HCT116 (cell line): Measurements from ENCODE around the gene UBN1. TPM values are rescaled to one million over a fixed set of nuclear protein-coding genes. Genes with fewer than 3 reads are reported as not detected.

Experiments
- ATAC-seq: fragments of 200-7000 bp; cut with Tn5 transposase; 2 replicates; pipeline ENCODE4 v1.9.1; 2020; ENCODE audit warnings: mild to moderate bottlenecking, moderate library complexity
- BruUV-seq: library from RNA; stranded (reverse); fragments of 400-500 nt; replicated peaks from 2 replicates; lab custom pipeline; 2021; lab: Mats Ljungman, UMichigan
- CTCF ChIA-PET: fragments of 300-600 bp; sonication (Branson Sonifier 250); formaldehyde crosslinking; loops from one replicate; lab custom pipeline; 2021; ENCODE audit warnings: antibody characterized with exemption; lab: Charles Lee
- POLR2A ChIA-PET: fragments of 300-600, 350-600 bp; sonication (Branson Sonifier 250); formaldehyde crosslinking; loops from one replicate; lab custom pipeline; 2021; ENCODE audit warnings: antibody characterized with exemption; lab: Charles Lee
- RAD21 ChIA-PET, 2 experiments: fragments of 300-600 bp; sonication (Branson Sonifier 250); formaldehyde crosslinking; loops; one replicate each; lab custom pipeline; 2023; ENCODE audit warnings: low total read pairs in 2 of 2; ENCODE audit not compliant: uncharacterized antibody in 2 of 2, unreplicated experiment in 2 of 2, low non-redundant PET in 1 of 2; lab: Charles Lee
- DNase-seq: peaks from one replicate; pipeline ENCODE4 v3.0.0-alpha.2; 2010; ENCODE audit warnings: low read depth, low spot score
- H2AFZ ChIP-seq: fragments of 200-600 bp; shearing (Covaris generic), sonication (generic); 2 replicates; pipeline ENCODE4 v1.6.1; 2017; ENCODE audit warnings: low read depth, mixed run types, mixed read lengths, antibody characterized with exemption, low read length; ENCODE audit not compliant: poor library complexity, severe bottlenecking
- H3K27ac ChIP-seq: 2 replicates; pipeline ENCODE4 v1.5.1; 2012; ENCODE audit warnings: low read depth, low read length
- H3K27me3 ChIP-seq: fragments of 200-600 bp; sonication (generic); 2 replicates; pipeline ENCODE4 v1.6.1; 2016; ENCODE audit warnings: mixed run types, low read length, mixed read lengths; ENCODE audit not compliant: insufficient read depth
- H3K36me3 ChIP-seq, 2 experiments: fragments of 200-500 bp in 1 of 2; fragments of 200-600 bp in 1 of 2; sonication (Bioruptor generic) in 1 of 2; sonication (generic) in 1 of 2; 2 replicates each; pipeline versions ENCODE4 v1.5.1 to v1.6.1; 2014 to 2016; ENCODE audit warnings: low read length in 2 of 2, inconsistent platforms in 1 of 2, mixed read lengths in 1 of 2, mixed run types in 1 of 2; ENCODE audit not compliant: insufficient read depth in 2 of 2, control insufficient read depth in 1 of 2
- H3K4me1 ChIP-seq, 2 experiments: fragments of 200-600 bp in 1 of 2; sonication (generic) in 1 of 2; 2 replicates each; pipeline versions ENCODE4 v1.5.1 to v1.6.1; 2012 to 2017; ENCODE audit warnings: low read length in 2 of 2, inconsistent platforms in 1 of 2, mild to moderate bottlenecking in 1 of 2, mixed read lengths in 1 of 2, mixed run types in 1 of 2, moderate library complexity in 1 of 2; ENCODE audit not compliant: insufficient read depth in 2 of 2, control insufficient read depth in 1 of 2
- H3K4me2 ChIP-seq: fragments of 200-600 bp; sonication (generic); 2 replicates; pipeline ENCODE4 v1.6.1; 2017; ENCODE audit warnings: mixed run types, low read length, mixed read lengths
- H3K4me3 ChIP-seq, 2 experiments: fragments of 200-600 bp in 1 of 2; sonication (generic) in 1 of 2; replicated peaks in 1 of 2; 2 replicates each; pipeline ENCODE4 v1.5.1; 2011 to 2016; ENCODE audit warnings: low read length in 2 of 2, control low read depth in 1 of 2, low read depth in 1 of 2, mild to moderate bottlenecking in 1 of 2, mixed read lengths in 1 of 2, mixed run types in 1 of 2
- H3K79me2 ChIP-seq: fragments of 200-600 bp; sonication (generic); 2 replicates; pipeline ENCODE4 v1.6.1; 2017; ENCODE audit warnings: mild to moderate bottlenecking, mixed run types, low read length, moderate library complexity, mixed read lengths; ENCODE audit not compliant: insufficient read depth
- H3K9ac ChIP-seq: fragments of 200-600 bp; sonication (generic); 2 replicates; pipeline ENCODE4 v1.6.1; 2016; ENCODE audit warnings: low read length, mixed read lengths
- H3K9me2 ChIP-seq: fragments of 200-600 bp; sonication (generic), shearing (Covaris generic); 2 replicates; pipeline ENCODE4 v1.6.1; 2017; ENCODE audit warnings: mixed run types, mild to moderate bottlenecking, moderate library complexity; ENCODE audit not compliant: insufficient read depth
- H3K9me3 ChIP-seq, 2 experiments: fragments of 200-500 bp in 1 of 2; fragments of 200-600 bp in 1 of 2; sonication (Bioruptor generic) in 1 of 2; sonication (generic) in 1 of 2; 2 replicates each; pipeline ENCODE4 v1.6.1; 2014 to 2017; ENCODE audit warnings: low read length in 2 of 2, mixed read lengths in 2 of 2, inconsistent platforms in 1 of 2, low read depth in 1 of 2, mild to moderate bottlenecking in 1 of 2, mixed run types in 1 of 2, moderate library complexity in 1 of 2; ENCODE audit not compliant: control insufficient read depth in 1 of 2, insufficient read depth in 1 of 2
- H4K20me1 ChIP-seq: fragments of 200-600 bp; sonication (generic), shearing (Covaris generic); 2 replicates; pipeline ENCODE4 v1.6.1; 2017; ENCODE audit warnings: mixed run types, mild to moderate bottlenecking, moderate library complexity; ENCODE audit not compliant: insufficient read depth
- CEBPB ChIP-seq: IDR thresholded peaks from 2 replicates; pipeline ENCODE4 v1.6.1; 2012; ENCODE audit warnings: low read depth
- EGR1 ChIP-seq: IDR thresholded peaks from 2 replicates; pipeline ENCODE4 v1.6.1; 2012; ENCODE audit warnings: low read depth
- ELF1 ChIP-seq: IDR thresholded peaks from 2 replicates; pipeline ENCODE4 v1.6.1; 2012; ENCODE audit warnings: low read depth, borderline replicate concordance
- EZH2phosphoT487 ChIP-seq: fragments of 200-600 bp; IDR thresholded peaks from 2 replicates; pipeline ENCODE4 v1.6.1; 2018; ENCODE audit warnings: antibody characterized with exemption, borderline replicate concordance
- FOSL1 ChIP-seq: IDR thresholded peaks from 2 replicates; pipeline ENCODE4 v1.6.1; 2012; ENCODE audit warnings: low read depth
- JUND ChIP-seq: IDR thresholded peaks from 2 replicates; pipeline ENCODE4 v1.6.1; 2012
- POLR2A ChIP-seq: IDR thresholded peaks from 2 replicates; pipeline ENCODE4 v1.7.0; 2011; ENCODE audit warnings: borderline replicate concordance; ENCODE audit not compliant: insufficient read depth, insufficient read length; ENCODE audit errors: extremely low read depth
- SIN3A ChIP-seq: IDR thresholded peaks from 2 replicates; pipeline ENCODE4 v1.6.1; 2012; ENCODE audit warnings: low read depth
- TCF7L2 ChIP-seq: IDR thresholded peaks from 2 replicates; pipeline ENCODE4 v1.7.0; 2011; ENCODE audit warnings: borderline replicate concordance, inconsistent platforms; ENCODE audit not compliant: insufficient read depth, insufficient read length; ENCODE audit errors: extremely low read depth
- YY1 ChIP-seq: IDR thresholded peaks from 2 replicates; pipeline ENCODE4 v1.6.1; 2011; ENCODE audit warnings: low read length, low read depth, moderate library complexity, mild to moderate bottlenecking; ENCODE audit not compliant: insufficient replicate concordance; ENCODE audit errors: extremely low read depth
- ZNF274 ChIP-seq: fragments of 200-500 bp; sonication (Bioruptor generic); IDR thresholded peaks from 2 replicates; pipeline ENCODE4 v1.6.1; 2014; ENCODE audit warnings: mild to moderate bottlenecking, low read depth, low read length, inconsistent platforms
- intact Hi-C: fragments of 100-400 bp; cut with micrococcal nuclease; formaldehyde crosslinking; loops from 2 replicates; pipeline ENCODE4 v1.10.0; 2022
- total RNA-seq: library from RNA; stranded (reverse); gene quantifications from one replicate; pipeline ENCODE4 v1.2.1, GENCODE V29; 2021; ENCODE audit not compliant: unreplicated experiment
- TF ChIP-seq, protein P1 (sequence below): IDR thresholded peaks from 2 replicates; pipeline ENCODE4 v1.6.1; 2011; ENCODE audit warnings: mild to moderate bottlenecking, low read length, moderate library complexity; ENCODE audit not compliant: insufficient replicate concordance; ENCODE audit errors: extremely low read depth
- TF ChIP-seq, protein P2 (sequence below): IDR thresholded peaks from 2 replicates; pipeline ENCODE4 v1.6.1; 2012

The UBN1 gene
- total RNA-seq, 1 experiment from 2014 or later: 31.9 TPM

DNA sequence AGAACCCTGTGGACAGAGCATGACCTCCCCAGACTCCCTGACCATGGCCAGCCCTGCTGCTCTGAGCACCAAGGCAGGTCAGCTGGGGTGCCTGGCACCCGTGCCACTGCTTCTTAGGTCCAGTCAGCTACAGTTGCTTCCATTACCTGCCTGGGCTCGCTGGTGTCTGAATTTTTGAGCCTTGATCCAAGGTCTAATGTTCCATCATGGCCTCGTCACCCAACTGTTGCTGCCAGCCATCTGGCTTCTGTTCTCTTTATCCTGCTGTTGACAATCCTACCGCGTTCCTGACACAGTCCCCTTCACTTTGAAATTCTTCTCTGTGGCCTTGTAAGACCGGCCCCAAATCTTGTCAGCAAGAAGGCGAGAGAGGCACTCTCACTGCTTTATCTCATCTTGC, 16.9 kb upstream of the UBN1 start:
- ChIA-PET POLR2A (no interaction called here), CTCF (interaction anchor here (0.7 kb wide), 1 partner anchor 23 kb away, joined by 3 read pairs; no protein-coding TSS in a partner anchor), RAD21 (no interaction called here)
- H3K9me2 ChIP-seq: no peaks in the 10 kb centered on the region
- no peak overlapping the region for H2AFZ ChIP-seq
- peaks cover 58 to 62% of the 10 kb centered on the region in 2 experiments for H3K36me3 ChIP-seq
- TF ChIP-seq ZNF274: no peak
- no peak for TF ChIP-seq CEBPB
- H3K27ac ChIP-seq: no peak overlapping the region
- no peak for DNase-seq
- no peaks in the 10 kb centered on the region for H3K9me3 ChIP-seq
- no peak overlapping the region for H3K9ac ChIP-seq
- H4K20me1 ChIP-seq: no peaks in the 10 kb centered on the region
- intact Hi-C loops: no loop called here
- ATAC-seq: no peak
- H3K27me3 ChIP-seq: no peaks in the 10 kb centered on the region
- no peaks in the 10 kb centered on the region for H3K4me1 ChIP-seq
- no peak overlapping the region for H3K4me3 ChIP-seq
- peaks cover 17% of the 10 kb centered on the region for H3K79me2 ChIP-seq
- H3K4me2 ChIP-seq: no peak overlapping the region
- no TSS peak for BruUV-seq

DNA sequence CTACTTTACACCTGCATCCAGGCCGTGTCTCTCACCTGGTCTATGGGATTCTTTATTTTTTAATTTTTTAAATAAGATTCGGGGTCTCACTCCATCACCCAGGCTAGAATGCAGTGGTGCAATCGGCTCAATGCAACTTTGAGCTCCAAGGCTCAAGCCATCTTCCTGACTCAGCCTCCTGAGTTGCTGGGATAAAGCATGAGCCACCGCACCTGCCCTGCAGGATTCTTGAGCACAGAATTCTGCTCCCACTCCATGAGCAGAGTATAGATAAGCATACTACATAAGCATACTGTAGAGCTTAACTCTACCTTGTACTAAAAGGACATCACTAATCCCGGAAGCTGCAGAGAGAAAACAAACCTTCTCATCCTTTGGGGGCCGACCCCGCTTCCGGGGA, 15.7 kb upstream of the UBN1 start:
- H3K9ac ChIP-seq: no peak overlapping the region
- no peak for ATAC-seq
- no peaks in the 10 kb centered on the region for H3K9me2 ChIP-seq
- H3K79me2 ChIP-seq: peaks cover 19% of the 10 kb centered on the region
- no peaks in the 10 kb centered on the region for H4K20me1 ChIP-seq
- H3K27ac ChIP-seq: no peak overlapping the region
- H2AFZ ChIP-seq: no peak overlapping the region
- H3K4me2 ChIP-seq: no peak overlapping the region
- no peaks in the 10 kb centered on the region for H3K9me3 ChIP-seq
- no peaks in the 10 kb centered on the region for H3K4me1 ChIP-seq
- BruUV-seq: no TSS peak
- RAD21 ChIA-PET: no interaction called here
- no peak for TF ChIP-seq SIN3A
- TF ChIP-seq YY1: no peak
- TF ChIP-seq ZNF274: no peak
- no peak for TF ChIP-seq TCF7L2
- TF ChIP-seq, protein P1, sequence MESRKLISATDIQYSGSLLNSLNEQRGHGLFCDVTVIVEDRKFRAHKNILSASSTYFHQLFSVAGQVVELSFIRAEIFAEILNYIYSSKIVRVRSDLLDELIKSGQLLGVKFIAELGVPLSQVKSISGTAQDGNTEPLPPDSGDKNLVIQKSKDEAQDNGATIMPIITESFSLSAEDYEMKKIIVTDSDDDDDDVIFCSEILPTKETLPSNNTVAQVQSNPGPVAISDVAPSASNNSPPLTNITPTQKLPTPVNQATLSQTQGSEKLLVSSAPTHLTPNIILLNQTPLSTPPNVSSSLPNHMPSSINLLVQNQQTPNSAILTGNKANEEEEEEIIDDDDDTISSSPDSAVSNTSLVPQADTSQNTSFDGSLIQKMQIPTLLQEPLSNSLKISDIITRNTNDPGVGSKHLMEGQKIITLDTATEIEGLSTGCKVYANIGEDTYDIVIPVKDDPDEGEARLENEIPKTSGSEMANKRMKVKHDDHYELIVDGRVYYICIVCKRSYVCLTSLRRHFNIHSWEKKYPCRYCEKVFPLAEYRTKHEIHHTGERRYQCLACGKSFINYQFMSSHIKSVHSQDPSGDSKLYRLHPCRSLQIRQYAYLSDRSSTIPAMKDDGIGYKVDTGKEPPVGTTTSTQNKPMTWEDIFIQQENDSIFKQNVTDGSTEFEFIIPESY: no peak
- TF ChIP-seq JUND: no peak
- TF ChIP-seq FOSL1: no peak
- TF ChIP-seq EGR1: no peak
- no peak for TF ChIP-seq EZH2phosphoT487
- TF ChIP-seq POLR2A: no peak
- TF ChIP-seq, protein P2, sequence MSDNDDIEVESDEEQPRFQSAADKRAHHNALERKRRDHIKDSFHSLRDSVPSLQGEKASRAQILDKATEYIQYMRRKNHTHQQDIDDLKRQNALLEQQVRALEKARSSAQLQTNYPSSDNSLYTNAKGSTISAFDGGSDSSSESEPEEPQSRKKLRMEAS: no peak
- TF ChIP-seq ELF1: no peak
- TF ChIP-seq, all 23 proteins: peak for 0
- no peak for DNase-seq
- no peaks in the 10 kb centered on the region for H3K27me3 ChIP-seq
- ChIA-PET CTCF (no interaction called here), POLR2A (no interaction called here)
- peaks cover 57 to 59% of the 10 kb centered on the region in 2 experiments for H3K36me3 ChIP-seq
- intact Hi-C loops: no loop called here
- H3K4me3 ChIP-seq: no peak overlapping the region
